G401 (cell line): ENCODE measurements around the gene KCNIP1. TPM values are rescaled to one million over a fixed set of nuclear protein-coding genes. Genes with fewer than 3 reads are reported as not detected.

Source experiments
- DNase-seq: peaks from one replicate; pipeline ENCODE4 v3.0.0-alpha.2; 2015; ENCODE audit warnings: low spot score
- in situ Hi-C: cut with HindIII; loops from 2 replicates; pipeline ENCODE4 v1.10.0; 2016; ENCODE audit warnings: low sequenced_read_pairs, mixed read lengths
- total RNA-seq: library from RNA; depleted of rRNA; stranded (reverse); fragments of >200 nt; shearing (Covaris generic); gene quantifications from 2 replicates; pipeline ENCODE4 v1.2.3, GENCODE V29; 2014

The KCNIP1 gene
- total RNA-seq, 1 experiment from 2014 or later = not detected

DNA sequence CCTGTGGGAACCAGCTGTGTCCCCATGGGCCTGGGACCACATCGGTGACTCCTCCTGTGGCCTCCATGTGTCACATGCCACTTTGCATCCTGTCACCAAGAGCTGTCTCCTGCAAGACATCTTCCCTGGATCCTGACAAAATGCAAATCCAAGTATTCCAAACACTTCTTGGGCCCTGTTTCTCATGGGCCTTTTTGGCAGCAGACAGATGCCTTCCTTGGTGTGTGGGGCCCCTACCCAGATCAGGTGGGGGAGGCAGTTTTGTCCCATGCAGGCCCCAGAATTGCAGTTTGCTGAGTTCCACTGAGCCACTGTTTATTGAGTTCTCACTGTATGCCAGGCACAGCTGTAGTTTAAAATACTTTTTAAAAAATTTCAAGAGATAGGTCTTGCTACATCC, 217.2 kb downstream of the KCNIP1 start:
- in situ Hi-C loops = no loop called here
- DNase-seq = no peak

DNA sequence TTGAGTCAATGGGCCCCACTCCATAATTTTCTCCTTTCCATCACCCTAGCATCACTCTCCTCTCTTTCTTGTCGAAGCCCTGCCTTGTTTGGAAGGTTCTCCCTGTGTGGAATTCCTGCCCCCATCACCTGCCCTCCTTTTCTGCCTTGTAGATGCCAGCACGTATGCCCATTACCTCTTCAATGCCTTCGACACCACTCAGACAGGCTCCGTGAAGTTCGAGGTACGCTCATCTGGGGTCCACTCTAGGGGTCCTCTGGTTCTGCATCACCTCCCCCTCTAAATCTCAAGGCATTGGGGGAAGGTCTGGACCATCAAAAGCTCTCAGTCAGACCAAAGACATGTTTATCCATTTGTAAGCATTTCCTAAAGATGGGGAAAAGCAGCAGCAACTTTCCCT, 217.9 kb downstream of the KCNIP1 start:
- in situ Hi-C loops = no loop called here
- DNase-seq = no peak

DNA sequence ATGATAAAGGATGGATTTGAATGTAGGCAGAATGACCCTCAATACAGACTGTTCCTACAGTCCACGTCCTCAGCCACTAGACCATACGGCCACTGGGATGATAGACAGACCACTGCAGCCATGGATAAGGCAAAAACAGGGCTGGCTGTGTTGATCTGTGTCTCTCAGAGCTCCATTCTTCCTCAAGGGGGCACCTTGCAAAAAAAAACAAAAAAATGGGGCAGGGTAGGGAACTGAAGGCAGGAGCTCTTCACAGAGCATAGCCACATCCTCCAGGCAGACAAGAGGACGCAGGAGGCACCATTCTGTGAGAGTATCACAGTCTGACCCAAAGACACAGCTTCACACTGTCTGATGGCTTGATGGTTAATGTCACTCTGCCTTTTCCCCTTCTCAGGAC, 218.5 kb downstream of the KCNIP1 start:
- no peak for DNase-seq
- in situ Hi-C loops = no loop called here

DNA sequence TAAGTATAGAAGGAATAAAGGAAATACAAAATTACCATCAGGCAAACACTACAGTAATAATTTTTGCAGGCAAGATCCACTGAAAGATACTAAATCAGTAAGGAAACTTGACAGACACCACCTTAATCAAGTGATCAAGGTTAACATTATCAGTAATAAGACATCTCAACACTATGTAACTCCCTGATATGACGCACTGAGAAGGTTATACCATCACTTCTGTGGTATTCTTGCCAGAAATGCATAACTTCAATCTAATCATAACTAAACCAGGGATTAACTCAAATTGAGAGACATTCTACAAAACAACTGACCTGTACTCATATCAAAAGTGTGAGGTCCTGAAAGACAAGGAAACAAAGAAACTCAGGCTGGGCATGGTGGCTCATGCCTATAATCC, 227.2 kb downstream of the KCNIP1 start:
- in situ Hi-C loops = no loop called here

DNA sequence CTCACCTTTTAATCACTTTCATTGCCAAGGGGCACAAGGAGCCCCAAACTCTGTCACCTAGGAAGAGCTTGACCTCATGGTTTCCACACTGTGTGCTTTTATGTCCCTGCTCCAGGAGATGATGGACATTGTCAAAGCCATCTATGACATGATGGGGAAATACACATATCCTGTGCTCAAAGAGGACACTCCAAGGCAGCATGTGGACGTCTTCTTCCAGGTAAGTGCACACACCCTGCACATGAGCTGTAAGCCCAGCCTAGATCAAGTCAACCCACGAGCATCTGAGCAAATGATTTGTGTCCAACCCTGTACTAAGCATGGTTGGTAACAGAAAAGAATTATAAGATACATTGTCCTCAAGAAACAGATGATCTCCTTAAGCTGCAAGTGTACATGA, 228.9 kb downstream of the KCNIP1 start:
- no peak for DNase-seq
- in situ Hi-C loops = no loop called here

More for the DNA sequence above, 227.2 kb downstream of the KCNIP1 start:
- no peak for DNase-seq

DNA sequence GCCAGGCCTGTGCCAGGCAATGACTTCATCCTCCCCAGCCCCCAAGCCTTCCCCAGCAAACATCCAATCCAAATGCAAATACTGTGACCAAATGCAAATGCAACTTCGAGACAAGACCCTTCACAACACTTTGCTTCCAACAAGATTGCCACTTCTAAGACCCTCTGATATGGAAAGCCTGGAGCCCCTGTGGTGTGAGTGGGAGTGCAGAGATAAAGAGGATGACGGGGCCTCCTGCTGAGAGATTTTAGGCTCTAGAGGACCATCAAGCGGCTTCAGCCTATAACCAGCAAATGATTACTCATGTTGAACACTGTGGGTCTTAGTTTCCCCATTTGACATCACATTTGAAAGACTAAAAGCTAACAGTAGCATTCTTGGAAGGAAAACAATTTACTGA, 233.1 kb downstream of the KCNIP1 start:
- in situ Hi-C loops = no loop called here
- no peak for DNase-seq

DNA sequence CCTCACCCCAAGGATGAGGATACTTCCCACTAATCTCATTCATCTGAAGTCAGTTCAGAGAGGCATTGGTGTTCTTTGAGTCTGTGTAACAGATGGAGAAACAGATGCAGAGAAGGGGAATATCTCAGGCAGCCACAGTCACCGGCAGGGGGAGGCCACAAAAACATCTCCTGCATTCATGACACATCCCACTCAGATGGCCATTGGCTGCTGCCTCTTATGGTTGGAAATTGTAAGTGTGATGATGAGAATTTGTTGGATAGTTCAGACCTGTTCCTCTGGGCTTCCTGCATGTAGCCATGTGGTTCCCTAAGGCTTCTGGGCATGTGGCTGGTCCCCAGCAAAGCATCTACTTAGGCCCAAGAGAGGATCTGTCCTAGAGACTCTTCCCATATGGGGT, 233.8 kb downstream of the KCNIP1 start:
- in situ Hi-C loops = no loop called here
- peak; percentile 42 for DNase-seq

DNA sequence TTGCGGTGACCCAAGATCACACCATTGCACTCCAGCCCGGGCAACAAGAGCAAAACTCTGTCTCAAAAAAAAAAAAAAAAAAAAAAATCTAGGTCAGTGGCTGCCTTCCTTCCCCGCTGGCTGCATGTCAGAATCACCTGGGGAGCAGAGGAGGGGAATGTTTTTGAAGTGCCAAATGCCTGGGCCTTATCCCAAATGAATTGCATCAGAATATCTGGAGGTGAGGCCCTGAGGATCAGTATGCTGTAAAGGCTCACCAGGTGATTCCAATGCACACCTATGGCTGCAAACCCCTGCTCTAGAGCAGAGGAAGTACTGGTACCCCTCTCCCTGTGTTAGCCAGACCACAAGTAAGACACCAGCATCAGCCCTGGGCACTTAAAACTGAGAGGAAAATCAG, 235.0 kb downstream of the KCNIP1 start:
- peak; percentile 93 for DNase-seq
- in situ Hi-C loops = no loop called here

DNA sequence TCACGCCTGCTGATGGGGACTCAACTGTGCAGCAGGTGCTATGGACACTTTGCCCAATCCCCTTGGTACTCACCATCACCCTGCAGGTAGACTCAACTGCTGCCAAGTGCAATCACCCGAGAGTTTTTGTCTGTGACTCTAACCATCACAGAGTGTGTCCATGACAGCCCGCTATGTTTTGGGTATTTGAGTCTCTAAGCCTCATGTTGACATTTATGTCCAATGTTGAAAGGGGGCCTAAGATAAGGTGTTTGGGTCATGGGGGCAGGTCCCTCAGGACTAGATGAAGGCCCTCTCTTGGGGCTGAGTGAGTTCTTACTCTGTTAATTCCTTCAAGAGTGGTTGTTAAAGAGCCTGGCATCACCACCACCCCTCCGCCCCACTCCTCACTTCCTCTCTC, 235.6 kb downstream of the KCNIP1 start:
- in situ Hi-C loops = no loop called here
- no peak for DNase-seq

DNA sequence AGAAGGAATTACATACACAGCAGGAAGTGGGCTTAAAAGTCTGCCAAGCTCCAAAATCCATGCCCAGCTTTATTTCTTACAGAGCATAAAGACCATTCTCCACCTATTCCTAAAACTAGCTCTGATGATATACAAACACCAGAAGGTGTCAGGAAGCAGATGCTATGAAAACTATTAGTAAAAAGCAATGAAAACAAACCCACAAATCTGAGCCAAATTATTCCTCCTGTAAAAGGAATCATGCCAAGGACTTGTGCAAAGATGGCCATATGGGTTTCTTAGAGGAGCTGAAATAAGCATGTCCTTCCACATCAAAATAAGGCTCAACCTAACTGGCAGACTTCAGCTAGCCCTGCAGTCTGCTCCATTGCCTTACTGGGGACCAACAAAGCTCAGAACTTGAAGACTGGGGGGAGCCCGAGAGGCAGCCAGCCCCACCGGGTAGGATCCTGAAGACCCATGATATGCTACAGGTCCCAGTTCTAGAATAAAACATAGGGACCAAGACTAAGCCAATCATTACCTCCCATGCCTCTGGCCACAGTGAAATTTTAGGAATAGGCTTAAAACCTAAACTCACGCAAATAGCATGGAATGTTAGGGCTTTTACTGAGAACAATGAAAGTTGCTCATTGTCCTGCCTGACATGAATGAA, 236.9 kb downstream of the KCNIP1 start:
- in situ Hi-C loops = no loop called here
- DNase-seq = peak; percentile 94

DNA sequence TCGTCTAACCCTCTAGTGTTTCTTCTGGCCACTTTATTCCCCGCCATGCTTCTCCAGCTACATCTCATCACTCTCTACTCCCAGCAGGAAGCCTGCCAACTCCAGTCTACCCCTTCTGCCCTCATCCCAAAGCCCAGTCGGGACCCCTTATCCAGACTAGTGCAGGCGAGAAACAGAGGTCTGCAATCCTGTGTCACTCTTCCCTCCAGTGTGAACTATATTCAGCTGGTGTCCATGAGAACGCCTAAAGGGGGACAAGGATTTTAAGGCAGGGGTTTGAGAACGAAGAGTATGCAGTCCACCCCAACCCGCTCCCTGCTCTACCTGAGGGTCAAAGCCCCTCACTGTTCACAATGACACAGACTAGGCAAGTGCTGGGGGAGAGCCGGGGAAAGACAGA, 238.0 kb downstream of the KCNIP1 start:
- in situ Hi-C loops = no loop called here
- DNase-seq = no peak

DNA sequence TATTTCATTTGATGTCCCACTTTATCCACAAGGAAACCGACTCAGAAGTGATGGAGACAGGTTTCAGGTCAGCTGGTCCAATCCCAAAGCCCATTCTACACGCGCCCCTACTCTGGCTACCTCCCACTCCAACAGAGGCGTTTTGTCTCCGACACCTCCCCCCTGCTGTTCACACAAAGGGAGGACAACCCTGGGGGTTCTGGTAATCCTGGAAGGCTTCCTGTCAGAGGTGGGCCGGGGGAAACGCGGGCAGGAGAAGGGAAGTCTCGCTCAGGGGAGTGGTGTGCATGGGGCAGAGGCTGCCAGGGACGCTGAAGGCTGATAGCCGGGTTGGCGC, 240.0 kb downstream of the KCNIP1 start:
- in situ Hi-C loops = no loop called here
- no peak for DNase-seq

DNA sequence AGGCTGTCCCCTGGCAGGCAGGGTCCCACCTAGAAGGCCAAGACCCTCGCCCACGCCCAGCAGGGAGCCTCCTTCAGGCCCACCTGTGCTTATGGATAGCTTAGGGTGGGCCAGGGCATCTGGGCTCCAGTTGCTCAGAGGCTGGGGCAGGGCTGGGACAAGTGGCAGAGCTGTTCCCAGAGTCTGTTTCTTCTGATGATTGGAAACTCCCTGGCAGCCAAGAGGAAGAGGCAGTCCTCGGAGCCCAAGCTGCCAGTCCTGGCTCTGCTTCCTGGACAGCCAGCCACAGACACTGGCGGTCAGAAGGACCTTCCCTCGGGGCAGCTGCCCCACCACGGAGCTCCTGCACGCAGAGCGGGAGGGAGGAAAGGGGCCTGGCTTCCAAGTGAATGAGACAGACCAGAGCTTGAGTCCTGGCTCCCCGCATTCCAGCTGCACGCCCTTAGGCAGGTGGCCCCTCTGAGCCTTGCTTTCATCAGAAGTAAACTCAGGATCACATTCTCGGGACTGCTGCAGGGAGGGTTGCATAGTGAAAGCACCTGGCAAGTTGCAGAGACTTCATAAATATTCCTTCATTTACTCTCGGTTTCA, 241.8 kb downstream of the KCNIP1 start:
- in situ Hi-C loops = no loop called here
- DNase-seq = peak; percentile 33

DNA sequence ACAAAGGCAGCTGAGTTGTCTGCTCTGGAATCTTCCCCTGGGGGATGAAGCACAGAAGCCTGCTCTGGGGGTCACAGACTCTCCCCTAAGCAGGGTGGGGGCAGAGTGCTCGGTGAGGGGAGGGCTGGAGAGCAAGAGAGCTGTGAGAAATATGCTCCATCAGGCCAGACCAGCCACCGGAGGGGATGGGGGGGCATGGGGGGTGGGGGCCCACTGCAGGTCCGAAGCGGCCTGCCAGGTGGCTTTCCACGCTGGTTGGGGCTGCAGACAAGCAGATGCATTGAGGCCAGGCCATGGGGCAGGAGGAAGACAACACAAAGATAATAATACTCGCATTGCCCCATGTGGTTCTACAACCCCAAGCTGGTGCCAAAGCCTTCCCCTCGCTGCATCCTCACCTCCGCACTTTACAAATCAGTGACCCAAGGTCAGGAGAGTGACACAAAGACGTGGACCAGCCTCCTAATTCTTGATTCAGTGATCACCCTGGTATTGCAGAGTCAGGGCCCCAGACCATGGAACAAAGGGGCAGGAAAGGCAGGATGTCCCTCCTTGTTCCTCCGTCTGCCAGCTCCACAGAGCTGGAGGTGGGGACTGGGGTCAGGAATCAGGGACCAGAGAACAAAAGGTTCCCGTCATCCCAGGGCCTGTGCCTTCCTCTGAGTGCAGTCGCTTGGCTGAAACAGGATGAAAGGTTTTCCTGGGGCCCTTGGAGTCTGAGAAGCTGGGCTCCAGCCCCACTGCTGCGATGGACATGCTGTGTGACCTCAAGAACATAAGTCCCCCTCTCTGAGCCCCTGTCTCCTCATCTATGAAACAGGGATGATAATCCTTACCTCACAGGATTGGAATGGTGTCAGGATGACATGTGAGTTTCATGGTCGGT, 242.5 kb downstream of the KCNIP1 start:
- in situ Hi-C loops = no loop called here
- no peak for DNase-seq

DNA sequence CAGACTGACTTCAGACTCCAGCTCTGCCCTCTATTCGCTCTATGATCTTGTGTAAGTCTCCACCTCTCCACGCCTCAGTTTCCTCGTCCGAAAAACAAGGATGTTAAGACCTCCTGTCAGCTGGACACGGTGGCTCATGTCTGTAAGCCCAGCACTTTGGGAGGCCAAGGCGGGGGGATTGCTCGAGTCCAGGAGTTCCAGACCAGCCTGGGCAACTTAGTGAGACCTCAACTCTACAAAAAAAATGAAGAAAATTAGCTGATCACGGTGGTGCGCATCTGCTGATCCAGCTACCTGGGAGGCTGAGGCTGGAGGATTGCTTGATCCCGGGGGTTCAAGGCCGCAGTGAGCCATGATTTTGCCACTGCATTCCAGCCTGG, 243.1 kb downstream of the KCNIP1 start:
- no peak for DNase-seq
- in situ Hi-C loops = no loop called here

DNA sequence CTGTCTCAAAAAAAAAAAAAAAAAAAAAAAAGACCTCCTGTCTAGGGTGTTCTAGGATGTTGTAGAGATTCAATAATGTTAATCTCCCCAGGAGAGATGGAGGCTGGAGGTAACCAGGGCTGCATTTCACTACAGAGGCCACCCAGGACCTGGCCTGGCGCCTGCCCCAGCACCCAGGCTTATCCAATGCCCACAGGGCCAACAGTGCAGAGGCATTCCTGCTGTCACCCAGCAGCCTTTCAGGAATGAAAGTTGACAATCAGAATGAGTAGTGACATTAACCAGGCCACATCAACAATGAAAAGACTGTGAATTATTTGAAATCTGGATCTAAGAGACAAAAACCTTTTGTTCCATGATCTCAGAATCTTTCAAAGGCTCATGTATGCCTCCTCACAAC, 243.5 kb downstream of the KCNIP1 start:
- DNase-seq = no peak
- in situ Hi-C loops = no loop called here

DNA sequence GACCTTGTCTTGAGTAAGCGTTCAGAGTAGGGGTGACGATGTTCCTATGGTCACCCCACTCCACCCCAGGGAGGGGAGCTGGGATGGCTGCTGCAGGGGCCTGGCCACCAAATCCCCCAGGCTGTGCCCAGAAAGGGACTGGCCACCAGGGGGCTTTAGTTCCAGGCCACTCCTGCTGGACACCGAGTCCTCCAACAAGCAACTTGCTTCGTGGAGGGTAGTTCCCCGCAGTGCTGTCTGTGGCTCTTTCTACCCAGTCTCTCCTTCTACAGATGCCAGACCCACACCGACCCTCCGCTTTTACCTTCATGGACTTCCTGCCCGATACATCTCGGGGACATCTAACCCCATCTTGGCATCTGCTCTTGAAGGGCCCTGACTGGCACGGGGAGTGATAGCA, 244.0 kb downstream of the KCNIP1 start:
- DNase-seq = no peak
- in situ Hi-C loops = no loop called here

DNA sequence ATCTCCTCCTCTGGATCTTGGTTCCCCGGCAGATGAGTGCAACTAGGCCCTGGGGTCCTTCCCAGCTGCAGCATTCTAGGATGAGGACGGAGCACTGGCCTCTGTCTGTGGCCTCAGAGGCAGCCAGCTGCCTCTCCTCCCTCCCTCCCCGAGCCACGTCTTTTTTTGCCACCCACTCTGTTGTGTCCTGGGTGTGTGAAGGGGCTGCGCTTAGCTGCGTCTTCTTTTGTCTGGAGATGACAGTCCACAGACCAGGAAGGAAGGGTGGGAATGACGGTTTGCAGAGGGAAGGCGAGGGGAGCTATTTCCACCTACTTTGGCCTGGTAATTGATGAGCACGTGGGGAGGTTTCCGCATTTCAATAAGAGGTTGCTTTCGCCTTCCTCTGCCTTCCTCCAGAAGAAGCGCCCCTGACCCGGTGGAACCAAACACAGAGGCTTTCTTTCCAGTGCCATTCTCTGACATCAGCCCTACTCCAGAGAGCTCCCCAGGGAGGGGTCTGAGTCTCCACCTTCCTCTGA, 245.2 kb downstream of the KCNIP1 start:
- no peak for DNase-seq
- in situ Hi-C loops = no loop called here

DNA sequence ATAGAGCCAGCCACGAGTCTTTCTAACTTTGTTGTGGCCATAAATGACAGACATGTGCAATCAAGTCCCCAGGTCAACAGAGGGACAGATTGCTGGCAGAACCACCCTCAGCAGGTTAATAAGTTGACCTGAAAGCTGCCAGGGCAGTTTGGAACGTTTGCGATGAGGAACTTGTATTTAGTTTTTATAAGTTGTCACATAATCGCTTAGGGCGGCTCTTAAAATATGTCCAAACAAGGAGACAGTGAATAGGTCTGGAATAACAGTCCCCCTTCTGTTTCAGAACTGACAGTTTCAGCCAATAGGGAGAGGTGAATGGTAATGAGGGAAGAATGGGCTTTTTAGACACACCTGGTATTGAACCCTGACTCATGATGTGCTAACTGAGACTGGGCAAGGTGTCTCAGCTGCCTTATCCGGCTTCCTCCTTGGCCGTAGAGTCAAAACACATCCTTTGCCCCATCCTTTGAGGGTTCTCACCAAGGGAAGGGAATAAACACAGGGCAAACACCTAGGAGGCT, 246.2 kb downstream of the KCNIP1 start:
- DNase-seq = no peak
- in situ Hi-C loops = no loop called here

DNA sequence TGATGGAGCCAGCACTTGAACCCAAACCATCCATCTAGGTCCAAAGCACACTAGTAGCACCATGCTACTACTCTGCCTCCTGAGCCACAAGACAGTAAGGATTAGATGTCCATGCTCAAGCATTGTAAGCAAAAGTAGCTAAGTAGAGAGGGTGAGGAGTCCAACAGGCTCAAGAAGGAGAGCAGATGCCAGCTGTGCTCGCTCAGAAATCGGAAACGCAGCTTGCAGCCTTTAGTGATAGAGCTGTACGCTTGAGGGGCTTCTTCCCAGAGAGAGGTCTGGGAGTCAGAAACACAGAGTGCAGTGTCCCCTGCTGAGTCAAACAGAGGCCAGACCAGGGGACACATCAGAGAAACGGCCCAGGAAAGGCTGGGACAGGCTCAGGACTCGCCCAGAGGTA, 247.0 kb downstream of the KCNIP1 start:
- in situ Hi-C loops = no loop called here
- DNase-seq = no peak
